Central memory CD8-positive, alpha-beta T cell (primary cell): ENCODE data around the gene PSMG2.

ENCODE experiments used
- ATAC-seq: fragments of 150-1000 bp; cut with Tn5 transposase; replicated peaks from 2 replicates; pipeline ENCODE4 v1.10.0; 2022; ENCODE audit warnings: mild to moderate bottlenecking, moderate FRiP score, moderate number of reproducible peaks; ENCODE audit not compliant: poor library complexity, severe bottlenecking; ENCODE audit errors: extremely low read depth
- DNase-seq, 2 donors: peaks; one replicate each; pipeline ENCODE4 v3.0.0; 2021; ENCODE audit warnings: low spot score in 2 of 2
- H3K27ac Mint-ChIP-seq: one replicate; pipeline ENCODE4 v1.8.0; 2022; ENCODE audit warnings: low read depth, mild to moderate bottlenecking, moderate library complexity, mixed read lengths
- H3K27me3 Mint-ChIP-seq: one replicate; pipeline ENCODE4 v1.8.0; 2022; ENCODE audit warnings: mixed read lengths
- H3K36me3 Mint-ChIP-seq: one replicate; pipeline ENCODE4 v1.8.0; 2022; ENCODE audit warnings: mild to moderate bottlenecking, moderate library complexity, mixed read lengths; ENCODE audit not compliant: insufficient read depth
- H3K4me1 Mint-ChIP-seq: one replicate; pipeline ENCODE4 v1.8.0; 2022; ENCODE audit warnings: mixed read lengths
- H3K4me3 Mint-ChIP-seq: one replicate; pipeline ENCODE4 v1.8.0; 2022; ENCODE audit warnings: mild to moderate bottlenecking, moderate library complexity, mixed read lengths
- H3K9me3 Mint-ChIP-seq: one replicate; pipeline ENCODE4 v1.8.0; 2022; ENCODE audit warnings: mixed read lengths

Gene PSMG2

DNA sequence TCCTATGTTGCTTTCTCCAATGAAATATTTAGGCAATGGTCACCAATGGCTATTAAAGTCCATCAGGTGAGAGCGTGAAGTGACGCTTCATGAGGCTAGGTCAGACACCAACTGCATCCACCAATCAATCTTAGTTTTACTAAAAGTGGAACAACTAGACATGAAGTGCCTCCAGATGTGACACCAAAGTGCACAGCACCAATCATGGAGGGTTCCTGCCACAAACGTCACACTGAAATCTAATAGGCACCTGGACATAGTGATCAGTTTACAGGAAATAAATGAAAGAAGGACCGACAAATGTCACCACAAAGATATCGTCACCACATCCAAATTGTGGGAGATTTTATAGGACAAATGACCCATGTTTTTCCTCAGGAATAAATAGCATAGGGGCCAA, 70.5 kb downstream of the PSMG2 start:
- Mint-ChIP-seq H3K9me3 (no peaks in the 10 kb centered on the region), H3K27ac (no peak overlapping the region), H3K4me3 (no peak overlapping the region)

GRCh38 chr18:12774982-12775381, 72.1 kb downstream of the PSMG2 start:
- H3K36me3 Mint-ChIP-seq: peaks cover 12% of the 10 kb centered on the region
- ATAC-seq (peak; percentile 83), DNase-seq (peak in 1 of 2 donors; percentile 23)
- peaks cover 12% of the 10 kb centered on the region for H3K4me1 Mint-ChIP-seq
- no peaks in the 10 kb centered on the region for H3K9me3 Mint-ChIP-seq
- H3K27ac Mint-ChIP-seq: peak overlapping the region; percentile 92
- no peaks in the 10 kb centered on the region for H3K27me3 Mint-ChIP-seq
- peak overlapping the region; percentile 83 for H3K4me3 Mint-ChIP-seq

More for the DNA sequence above, 70.5 kb downstream of the PSMG2 start:
- peaks cover 12% of the 10 kb centered on the region for H3K36me3 Mint-ChIP-seq
- ATAC-seq (no peak), DNase-seq (no peak)
- H3K4me1 Mint-ChIP-seq: peaks cover 12% of the 10 kb centered on the region
- H3K27me3 Mint-ChIP-seq: no peaks in the 10 kb centered on the region
